COLO668 (cell line): ENCODE results near the gene CASZ1.

ENCODE experiments used
- DNase-seq: peaks from one replicate; lab custom pipeline; 2025; ENCODE audit not compliant: unreplicated experiment; lab: John Stamatoyannopoulos, UW

Gene CASZ1

DNA sequence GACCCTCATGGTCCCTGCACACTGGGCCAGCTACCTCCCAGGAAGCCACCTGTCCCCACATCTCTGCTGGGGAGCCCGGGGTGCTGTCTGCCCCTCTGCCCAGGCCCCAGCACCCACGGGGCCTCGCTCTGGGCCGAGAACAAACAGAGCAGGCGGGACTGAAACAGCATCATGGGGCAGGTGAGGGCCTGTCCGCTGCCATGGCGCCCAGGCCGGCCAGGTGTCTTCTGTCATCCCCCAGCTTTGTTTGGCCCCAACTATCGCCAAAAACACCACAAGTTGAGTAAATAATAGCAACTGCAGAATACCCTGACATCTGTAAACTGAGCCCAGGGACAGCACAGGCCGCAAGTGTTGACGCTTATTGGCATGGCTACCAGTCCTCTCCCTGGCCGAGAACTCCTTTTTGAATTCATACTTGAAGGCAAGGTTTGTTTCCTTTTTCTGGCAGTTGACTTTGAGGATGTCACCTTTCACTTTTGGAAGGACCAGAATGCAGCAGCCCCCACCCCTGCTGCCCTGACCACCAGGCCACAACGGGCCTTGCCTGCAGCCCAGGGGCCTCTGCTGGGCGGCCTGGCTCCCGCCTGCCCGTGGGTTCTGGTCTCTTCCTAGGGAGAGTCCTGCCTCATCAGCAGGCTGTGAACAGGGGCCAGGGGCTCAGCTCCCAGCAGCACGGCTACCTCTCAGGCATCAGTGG is 152.7 kb downstream of the CASZ1 start:
- peak; percentile 98 for DNase-seq

GRCh38 chr1:10642403-10643080 is 153.9 kb downstream of the CASZ1 start:
- DNase-seq = peak; percentile 79

- no peak for DNase-seq
Observed at GRCh38 chr1:10641976-10642375, 154.5 kb downstream of the CASZ1 start.

DNA sequence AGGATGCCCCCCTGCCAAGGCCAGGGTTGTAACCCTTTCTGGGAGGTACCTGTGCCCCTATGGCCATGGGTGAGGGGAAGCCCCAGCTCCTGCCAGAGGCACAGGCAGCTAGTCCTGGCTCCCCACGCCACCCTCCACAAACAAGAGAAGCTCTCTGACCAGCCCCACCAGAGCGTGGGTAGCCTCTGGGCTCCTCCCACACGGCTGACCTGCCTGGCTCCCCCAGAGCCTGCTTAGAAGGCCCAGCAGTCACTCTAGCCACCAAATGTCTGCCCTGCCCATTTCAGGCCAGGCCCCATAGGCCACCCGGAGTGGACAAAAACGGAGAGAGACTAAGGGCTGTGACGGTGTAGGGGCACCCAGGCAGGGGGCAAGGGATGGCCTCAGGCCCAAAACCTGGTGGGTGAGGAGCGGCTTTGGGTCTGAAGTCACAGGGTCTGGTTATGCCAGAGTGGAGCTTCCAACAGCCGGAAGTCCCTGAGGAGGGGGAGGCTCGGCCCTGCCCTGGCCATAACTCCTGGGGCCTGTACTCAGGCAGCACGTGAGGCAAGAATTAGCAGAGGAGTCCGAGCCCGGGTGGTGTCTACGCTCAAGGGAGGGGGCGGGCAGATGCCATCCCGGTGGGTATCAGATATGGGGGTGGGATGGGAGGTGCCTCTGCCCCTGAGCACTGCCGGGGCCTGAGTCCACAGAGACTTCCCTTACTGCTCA is 155.4 kb downstream of the CASZ1 start:
- peak; percentile 60 for DNase-seq

GRCh38 chr1:10639775-10640578 is 156.5 kb downstream of the CASZ1 start:
- peak; percentile 95 for DNase-seq

- DNase-seq = no peak
Observed at GRCh38 chr1:10639011-10639774, 157.3 kb downstream of the CASZ1 start.

DNA sequence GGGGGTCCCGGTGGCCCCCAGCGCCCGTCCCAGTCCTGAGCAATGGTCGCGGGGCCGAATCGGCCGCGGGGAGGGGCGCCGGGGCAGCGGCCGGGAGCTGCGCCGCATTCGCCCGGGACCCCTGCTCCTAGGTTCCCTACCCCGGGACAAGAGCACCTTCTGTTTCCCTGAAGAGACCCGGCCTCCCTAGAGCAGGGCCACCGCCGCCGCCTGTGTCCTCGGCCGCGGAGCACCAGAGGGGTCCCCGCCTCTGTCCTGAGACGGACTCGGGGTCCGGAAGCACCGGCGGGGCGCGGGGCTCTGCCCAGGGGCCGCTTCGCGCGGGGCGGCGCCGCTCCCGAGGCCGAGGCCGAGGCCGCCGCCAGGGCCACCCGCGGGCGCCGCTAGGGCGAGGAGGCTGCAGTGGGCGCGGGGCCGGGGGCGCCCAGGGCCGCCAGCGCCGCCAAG is 157.9 kb downstream of the CASZ1 start:
- DNase-seq = no peak

DNA sequence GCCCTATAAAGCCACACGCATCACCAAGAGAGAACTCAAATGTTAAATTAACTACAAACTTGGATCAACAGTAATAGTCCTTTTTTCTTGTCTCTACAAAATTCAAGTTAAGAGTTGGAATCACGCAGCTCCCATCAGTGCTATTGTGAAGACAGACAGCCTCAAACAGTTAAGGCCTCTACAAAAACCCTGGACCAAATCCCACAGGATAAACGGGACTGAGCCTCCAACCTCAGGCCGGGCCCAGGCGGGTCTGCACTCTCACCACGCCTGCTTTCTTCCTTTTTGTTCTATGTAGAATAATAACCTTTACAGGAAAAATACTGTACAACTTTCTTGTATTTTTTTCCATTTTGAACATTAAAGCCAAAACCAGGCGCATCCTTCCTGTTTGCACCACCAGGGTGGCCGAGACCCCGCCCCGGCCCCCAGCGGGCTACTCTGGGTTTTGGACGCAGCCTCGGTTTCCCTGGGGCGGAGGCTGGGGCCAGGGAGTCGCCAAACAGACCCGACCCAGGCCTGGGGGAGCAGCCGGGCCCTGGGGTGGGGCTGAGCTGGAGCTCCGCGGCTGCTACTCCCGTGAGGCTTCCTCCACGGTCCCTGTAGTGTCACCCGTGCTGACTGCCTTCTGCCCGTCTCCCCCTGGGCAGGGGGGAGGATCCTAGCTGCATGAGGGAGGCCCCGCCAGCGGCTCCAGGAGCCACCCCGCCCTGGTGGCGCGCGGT is 158.4 kb downstream of the CASZ1 start:
- DNase-seq = no peak

DNA sequence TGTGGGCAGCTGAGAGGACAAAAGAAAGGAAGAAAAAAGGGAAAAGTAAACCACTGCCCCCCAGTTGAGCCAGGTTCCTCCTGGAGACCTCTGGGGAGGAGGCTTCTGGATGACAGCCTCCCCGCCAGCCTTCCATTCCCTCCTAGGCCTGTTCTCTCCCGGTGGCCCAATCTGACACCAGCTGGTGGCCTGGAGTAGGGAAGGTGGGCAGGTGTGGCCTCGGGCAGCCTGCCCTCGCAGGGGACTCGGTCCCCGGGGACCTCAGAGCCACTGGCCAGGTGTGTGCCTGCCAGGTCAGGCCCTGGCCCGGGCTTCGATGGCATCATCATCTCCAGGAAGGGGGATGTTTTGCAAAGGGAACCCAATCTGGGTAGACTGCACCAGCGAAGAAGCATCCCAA is 159.0 kb downstream of the CASZ1 start:
- peak; percentile 77 for DNase-seq

- no peak for DNase-seq
Observed at GRCh38 chr1:10635992-10636391, 160.5 kb downstream of the CASZ1 start.

DNA sequence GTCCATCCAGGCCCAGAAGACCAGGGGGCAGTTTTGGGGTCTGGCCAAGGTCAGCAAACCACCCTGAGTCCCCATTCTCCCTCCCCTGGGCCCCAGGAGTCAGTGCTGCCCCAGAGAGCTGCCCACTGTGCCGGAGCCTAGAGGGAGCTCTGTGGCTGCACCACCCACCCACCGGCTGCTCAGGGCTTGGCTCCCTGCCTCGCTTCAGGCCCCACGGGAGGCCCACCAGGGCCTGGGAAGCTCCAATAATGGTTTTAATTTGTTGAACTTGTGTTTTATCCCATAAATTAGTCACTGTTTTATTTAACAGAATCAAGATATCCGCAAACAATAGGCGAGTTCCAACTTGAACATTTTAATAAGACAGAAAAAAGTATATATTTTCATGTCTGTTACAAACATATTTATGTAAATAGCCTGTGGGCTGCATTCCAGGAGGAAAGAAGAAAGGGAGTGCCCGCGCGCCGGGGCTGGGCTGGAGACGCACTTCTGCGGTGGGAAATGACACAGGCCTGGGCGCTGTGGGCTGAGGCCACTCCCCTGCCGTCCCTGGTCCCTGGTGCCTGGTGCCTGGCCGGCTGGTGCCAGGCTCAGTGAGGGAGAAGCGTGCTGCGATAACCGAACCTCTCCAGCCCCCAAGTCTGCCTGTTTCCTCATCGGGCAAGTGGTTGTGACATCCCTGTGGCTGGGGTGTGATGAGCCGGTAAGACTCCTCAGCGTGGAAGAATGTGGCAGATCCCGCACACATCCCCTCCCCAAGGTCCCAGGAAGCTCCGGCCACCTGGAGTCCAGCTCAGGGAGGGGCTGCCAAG is 161.2 kb downstream of the CASZ1 start:
- DNase-seq = no peak

DNA sequence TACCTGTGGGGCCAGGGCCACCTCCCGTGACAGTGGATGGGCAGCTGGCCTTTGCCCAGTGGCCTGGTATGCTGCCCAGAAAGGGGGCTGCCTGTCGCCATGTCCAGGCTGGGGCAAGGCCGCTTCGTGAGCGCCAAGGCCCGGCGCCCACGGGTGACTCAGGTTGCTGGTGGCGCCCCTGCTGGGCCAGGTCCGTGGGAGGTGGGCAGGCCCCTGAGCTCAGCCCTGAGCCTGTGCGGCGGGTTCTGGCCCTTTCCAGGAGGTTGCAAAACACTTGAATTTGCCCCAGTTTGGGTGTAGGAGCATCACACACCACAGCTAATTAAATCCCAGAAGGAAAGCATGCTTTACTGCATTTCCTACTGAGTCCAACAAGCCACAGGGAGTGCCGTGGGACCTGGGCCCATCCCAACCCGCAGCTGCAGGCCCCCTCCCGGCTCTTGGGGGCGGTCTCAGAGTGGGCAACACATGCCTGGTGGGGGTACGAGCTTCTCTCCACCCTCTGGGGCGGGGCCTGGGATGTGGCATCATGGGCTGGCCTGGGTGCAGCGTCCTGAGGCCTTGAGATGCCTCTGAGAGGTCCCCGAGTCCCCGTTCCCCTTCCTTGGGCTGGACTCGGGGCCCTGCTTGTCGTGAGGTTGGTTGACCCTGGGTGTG is 161.9 kb downstream of the CASZ1 start:
- no peak for DNase-seq

GRCh38 chr1:10634075-10634427 is 162.4 kb downstream of the CASZ1 start:
- no peak for DNase-seq

- no peak for DNase-seq
Observed at GRCh38 chr1:10633416-10633815, 163.0 kb downstream of the CASZ1 start.

- DNase-seq = no peak
Observed at GRCh38 chr1:10632691-10633090, 163.8 kb downstream of the CASZ1 start.

DNA sequence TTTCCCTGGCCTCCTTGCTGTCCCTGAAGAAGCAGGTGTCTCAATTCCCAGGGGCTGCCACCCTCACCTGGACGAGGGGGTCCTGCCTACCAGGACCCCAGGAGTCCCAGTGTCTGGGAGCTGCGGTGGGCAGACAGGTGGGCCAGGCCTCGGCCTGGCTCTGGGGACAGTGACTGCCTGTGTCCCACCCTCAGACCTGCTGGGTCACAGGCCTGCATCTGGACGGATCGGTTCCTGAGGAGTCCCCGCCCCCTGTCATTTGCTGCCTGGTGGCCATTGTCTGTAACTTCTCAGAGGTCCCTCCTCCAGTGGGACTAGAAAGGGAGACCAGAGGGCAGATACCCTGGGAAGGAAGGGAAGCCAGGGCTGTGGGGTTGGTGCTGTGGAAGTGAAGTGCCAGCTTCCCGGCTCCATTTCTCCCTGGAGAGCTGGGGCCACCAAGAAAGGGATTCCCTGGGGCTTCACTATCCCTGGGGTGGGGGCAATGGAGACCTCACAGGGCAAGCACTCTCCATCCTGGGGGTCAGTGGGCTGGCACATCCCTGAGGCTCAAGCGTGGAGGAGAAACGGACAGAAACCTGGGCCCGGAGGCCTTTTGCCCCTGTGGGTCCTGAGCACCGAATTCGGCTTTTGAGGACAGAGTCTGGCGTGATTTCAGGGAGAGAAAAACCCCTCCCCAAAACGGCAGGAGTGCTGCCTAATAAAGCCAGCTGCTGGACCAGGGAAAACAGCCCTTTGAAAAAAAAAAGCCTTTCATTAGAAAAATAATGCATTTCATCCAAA is 164.4 kb downstream of the CASZ1 start:
- DNase-seq = no peak

- DNase-seq = no peak
Observed at GRCh38 chr1:10631121-10631810, 165.2 kb downstream of the CASZ1 start.
